GM19455 (cell line): ENCODE results near the gene TACC2.

Experiments used
- ATAC-seq: cut with Tn5 transposase; IDR thresholded peaks from one replicate; pipeline ENCODE4 v1.9.1; 2021; ENCODE audit not compliant: unreplicated experiment

TACC2 gene

DNA sequence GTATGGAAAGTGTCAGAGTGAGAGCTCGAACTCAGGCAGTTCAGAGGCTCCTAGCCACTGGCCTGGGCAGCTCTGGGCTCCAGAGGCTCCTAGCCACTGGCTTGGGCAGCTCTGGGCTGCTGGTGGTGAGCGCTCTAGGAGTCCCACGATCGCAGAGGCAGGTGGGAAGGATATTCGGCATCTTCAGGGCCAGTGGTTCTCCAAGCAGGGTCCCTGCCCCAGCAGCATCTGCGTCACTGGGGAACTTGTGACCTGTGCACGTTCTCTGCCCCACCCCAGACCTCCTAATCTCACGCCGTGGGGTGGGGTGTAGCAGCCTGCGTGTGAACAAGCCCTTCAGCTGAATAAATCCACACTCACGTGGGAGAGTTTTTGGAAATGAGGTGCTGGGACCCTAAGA is 256.9 kb downstream of the TACC2 start:
- no peak for ATAC-seq

GRCh38 chr10:122246830-122247520 is 258.0 kb downstream of the TACC2 start:
- no peak for ATAC-seq

DNA sequence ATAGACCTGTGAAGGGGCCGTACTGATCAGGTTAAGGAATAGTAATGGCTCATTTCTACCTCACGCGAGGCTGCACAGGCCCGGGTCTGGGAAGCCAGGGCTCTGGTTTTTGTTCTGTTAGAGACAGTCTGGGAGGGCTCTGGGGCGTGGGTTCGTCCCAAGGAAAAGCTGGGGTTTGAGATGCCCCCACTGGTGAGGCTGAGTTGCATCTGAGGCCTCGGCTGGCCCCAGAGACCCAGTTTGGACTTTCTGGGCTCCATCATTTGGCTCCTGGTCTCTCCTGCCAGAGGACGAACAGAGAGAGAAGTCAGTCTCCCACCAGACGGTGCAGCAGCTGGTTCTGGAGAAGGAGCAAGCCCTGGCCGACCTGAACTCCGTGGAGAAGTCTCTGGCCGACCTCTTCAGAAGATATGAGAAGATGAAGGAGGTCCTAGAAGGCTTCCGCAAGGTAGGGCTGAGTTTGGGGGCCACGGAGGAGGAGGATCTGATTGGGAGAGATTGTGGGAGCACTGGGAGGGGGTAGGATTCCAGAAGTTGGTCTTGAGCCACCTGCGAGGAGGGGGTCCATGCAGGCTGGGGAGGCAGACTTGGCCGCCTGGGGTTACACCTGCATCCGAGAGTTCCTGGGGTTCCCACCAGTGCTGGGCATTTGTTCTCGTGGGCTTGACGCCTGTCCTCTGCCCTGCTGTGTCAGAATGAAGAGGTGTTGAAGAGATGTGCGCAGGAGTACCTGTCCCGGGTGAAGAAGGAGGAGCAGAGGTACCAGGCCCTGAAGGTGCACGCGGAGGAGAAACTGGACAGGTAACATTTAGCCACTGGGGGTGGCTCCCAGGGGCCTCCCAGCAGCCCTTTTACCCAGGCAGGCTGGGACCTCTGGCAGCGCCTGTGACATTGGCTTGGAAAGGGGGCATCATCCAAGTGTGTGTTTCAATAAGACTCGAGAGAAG is 259.7 kb downstream of the TACC2 start:
- no peak for ATAC-seq

- no peak for ATAC-seq
Observed at GRCh38 chr10:122249303-122249850, 260.4 kb downstream of the TACC2 start.

- ATAC-seq = no peak
Observed at GRCh38 chr10:122249991-122250750, 261.2 kb downstream of the TACC2 start.

DNA sequence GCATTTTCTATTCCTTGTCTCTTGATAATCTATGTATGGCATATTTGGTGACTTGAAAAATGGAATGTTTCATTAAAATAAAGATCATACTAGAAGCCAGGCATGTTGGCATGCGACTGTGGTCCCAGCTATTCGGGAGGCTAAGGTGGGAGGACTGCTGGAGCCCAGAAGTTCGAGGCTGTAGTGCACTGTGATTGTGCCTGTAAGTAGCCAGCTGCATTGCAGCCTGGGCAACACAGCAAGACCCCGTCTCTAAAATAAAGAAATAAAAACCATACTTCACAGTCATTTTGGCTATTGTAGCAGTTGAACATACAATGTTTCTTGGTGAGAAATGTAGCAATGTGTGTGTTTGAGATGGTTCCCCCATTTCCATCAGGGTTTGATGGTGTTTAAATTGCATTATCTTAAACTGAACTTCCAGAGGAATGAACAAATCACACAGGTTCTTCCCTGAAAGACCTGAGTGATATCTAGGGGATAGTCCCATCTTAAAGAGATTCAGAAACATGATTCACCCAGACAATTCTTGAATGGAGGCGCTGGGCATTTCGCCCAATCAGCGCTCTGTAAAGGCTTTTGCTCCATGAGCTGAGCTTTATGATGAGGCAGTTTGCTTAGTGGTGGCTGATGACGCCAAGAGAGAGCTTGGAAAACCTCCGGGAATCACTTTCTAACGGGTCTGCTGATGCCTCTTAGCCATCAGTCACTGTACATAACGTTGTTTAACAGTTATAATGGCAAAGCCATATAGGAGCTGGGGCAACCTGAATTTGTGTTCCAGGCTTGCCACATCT is 262.7 kb downstream of the TACC2 start:
- no peak for ATAC-seq

GRCh38 chr10:122252805-122253204 is 263.8 kb downstream of the TACC2 start:
- ATAC-seq = no peak

DNA sequence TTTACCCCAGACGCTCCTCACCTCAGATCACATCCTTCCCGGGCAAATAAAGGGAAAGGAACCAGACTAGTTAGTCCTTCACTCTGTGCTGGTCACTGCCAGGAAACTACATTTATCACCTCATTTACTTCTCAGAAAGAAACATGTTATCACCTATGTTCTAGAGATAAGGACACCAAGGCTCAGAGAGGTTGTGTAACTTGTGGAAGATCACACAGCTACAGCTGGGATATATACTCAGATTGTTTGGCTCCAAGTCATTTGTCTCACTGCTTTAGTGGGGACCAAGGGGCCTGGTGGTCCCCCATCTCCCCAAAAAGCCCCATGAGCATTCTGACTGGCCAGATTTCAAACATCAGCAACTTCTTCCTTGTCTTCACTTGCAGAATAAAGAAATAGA is 264.6 kb downstream of the TACC2 start:
- no peak for ATAC-seq

DNA sequence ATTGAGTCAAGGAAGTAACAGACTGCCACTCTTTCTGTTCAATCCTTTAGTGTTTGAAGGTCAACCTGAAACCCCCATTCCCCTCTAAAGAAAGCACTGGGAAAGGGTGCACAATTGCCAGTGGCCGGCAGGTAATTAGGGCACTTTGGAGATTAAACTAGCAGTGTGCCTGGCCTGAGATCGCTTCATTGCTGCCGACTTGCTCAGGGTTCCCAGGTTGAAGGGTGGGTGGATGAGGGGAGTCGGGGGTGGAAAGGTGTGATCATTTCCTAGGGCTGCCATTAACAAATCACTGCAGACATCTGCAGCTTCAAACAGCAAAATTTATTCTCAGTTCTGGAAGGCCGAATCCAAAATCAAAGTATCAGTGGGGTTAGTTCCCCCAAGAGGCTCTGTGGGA is 265.9 kb downstream of the TACC2 start:
- ATAC-seq = no peak

- no peak for ATAC-seq
Observed at GRCh38 chr10:122255509-122256301, 266.7 kb downstream of the TACC2 start.

GRCh38 chr10:122257041-122257440 is 268.1 kb downstream of the TACC2 start:
- no peak for ATAC-seq

GRCh38 chr10:122258136-122259074 is 269.4 kb downstream of the TACC2 start:
- ATAC-seq = no peak

DNA sequence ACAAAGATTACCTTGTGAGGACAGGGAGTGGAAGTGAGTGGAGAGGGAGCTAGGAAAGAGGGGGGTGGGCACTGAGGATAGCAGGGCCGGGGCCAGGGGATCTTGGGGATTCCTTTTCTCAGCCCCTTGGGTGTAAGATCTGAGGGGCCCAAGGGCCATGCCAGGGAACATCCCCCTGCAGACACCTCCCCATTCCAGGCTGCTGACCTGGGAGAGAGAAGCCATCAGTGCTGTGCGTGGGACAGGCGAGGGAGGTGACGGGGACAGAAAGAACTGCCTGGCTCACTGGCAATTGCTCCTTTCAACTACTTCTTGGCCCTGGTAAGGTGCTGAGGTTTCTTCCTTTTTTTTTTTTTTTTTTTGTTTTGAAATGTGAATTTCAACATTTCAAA is 270.1 kb downstream of the TACC2 start:
- no peak for ATAC-seq

GRCh38 chr10:122261584-122261983 is 272.6 kb downstream of the TACC2 start:
- no peak for ATAC-seq

DNA sequence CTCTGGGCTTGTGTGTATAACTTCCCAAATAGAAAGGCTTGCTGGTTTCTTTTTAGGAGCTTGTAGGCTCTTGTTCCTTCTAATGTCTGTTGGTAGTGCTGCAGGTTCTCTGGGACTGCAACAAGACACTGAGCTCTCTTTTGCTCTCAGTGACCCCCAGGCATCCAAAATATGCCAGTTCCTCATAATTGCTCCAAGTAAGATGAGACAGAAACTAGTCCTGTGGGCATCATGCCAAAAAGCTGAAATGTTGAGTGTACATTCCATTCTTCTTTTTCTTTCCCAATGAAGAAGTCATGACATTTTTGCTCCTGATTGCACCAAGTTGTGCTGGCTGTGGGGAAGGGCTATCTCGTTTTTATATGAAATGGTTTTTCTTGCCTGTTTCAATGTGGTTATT is 275.0 kb downstream of the TACC2 start:
- no peak for ATAC-seq

DNA sequence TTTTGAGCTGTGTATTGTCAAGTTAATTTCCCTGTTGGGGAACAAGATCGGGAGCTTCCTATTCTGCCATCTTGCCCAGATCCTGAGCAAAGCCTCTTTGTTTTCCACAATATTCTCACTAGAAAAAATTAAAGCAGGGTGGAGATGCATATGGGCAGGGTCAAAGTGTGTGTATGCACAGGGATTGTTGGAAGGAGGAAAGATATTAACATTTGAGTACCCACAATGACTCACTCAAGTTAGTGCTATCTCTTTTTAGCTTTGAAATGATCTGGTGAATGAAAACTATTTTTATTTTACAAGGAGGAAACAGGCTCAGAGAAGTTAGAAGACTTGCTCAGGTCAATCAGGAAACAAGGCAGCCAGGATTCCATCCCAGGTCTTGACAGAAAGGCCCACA is 275.5 kb downstream of the TACC2 start:
- ATAC-seq = no peak

- no peak for ATAC-seq
Observed at GRCh38 chr10:122264931-122265330, 276.0 kb downstream of the TACC2 start.

DNA sequence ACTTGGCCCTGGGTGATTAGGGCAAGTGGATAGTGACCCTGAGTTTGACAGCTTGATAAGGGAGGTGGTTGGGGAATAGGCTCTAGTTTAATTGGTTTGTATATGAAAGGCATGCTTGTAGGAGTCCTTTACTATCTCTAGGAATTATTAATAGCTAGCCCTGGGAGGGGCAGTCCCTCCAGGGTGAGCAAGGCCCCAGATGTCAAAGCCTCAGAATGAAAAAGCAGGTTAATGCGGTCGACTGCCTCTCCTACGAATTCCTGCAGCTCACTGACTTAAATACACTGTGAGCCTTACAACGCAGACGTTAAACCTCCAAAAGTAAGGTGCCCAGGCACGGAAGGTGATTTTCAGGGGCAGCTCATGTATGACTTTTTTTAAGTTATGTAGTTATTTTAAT is 276.9 kb downstream of the TACC2 start:
- no peak for ATAC-seq
